Activated naive CD8-positive, alpha-beta T cell treated with anti-CD3 and anti-CD28 coated beads, Interleukin-2, amount 10 ng/mL, durations not matched to agents 7 days and 5 days (primary cell): ENCODE measurements around the gene PRADC1. TPM values are rescaled to one million over a fixed set of nuclear protein-coding genes. Genes with fewer than 3 reads are reported as not detected.

ENCODE experiments used
- ATAC-seq: fragments of 150-1000 bp; cut with Tn5 transposase; one replicate; pipeline ENCODE4 v1.10.0; 2021; ENCODE audit warnings: low read depth, moderate library complexity
- POLR2A ChIA-PET: fragments of 350-600 bp; sonication (Branson Sonifier 250); formaldehyde crosslinking; loops from one replicate; lab custom pipeline; 2021; ENCODE audit warnings: antibody characterized with exemption; lab: Charles Lee
- DNase-seq: peaks from one replicate; pipeline ENCODE4 v3.0.0; 2021
- H3K27ac Mint-ChIP-seq: one replicate; pipeline ENCODE4 v1.8.0; 2022; ENCODE audit warnings: mild to moderate bottlenecking, mixed read lengths
- H3K27me3 Mint-ChIP-seq: one replicate; pipeline ENCODE4 v1.8.0; 2022; ENCODE audit warnings: mild to moderate bottlenecking, moderate library complexity, mixed read lengths
- H3K36me3 Mint-ChIP-seq: one replicate; pipeline ENCODE4 v1.8.0; 2021; ENCODE audit warnings: mild to moderate bottlenecking, mixed read lengths
- H3K4me1 Mint-ChIP-seq: one replicate; pipeline ENCODE4 v1.8.0; 2021; ENCODE audit warnings: mixed read lengths
- H3K4me3 Mint-ChIP-seq: one replicate; pipeline ENCODE4 v1.8.0; 2022; ENCODE audit warnings: mild to moderate bottlenecking, moderate library complexity, mixed read lengths
- H3K9me3 Mint-ChIP-seq: one replicate; pipeline ENCODE4 v1.8.0; 2021; ENCODE audit warnings: mixed read lengths
- total RNA-seq, 2 experiments: library from RNA; stranded (reverse); gene quantifications; one replicate each; pipeline ENCODE4 v1.2.3, GENCODE V29; 2021

The PRADC1 gene
- total RNA-seq, 2 experiments from 2014 or later: 11.6 to 12.5 TPM

GRCh38 chr2:73255907-73256617 is 23.0 kb upstream of the PRADC1 start:
- Mint-ChIP-seq H3K27ac (no peak overlapping the region), H3K36me3 (peaks cover 9% of the 10 kb centered on the region), H3K4me3 (no peak overlapping the region), H3K9me3 (no peaks in the 10 kb centered on the region), H3K27me3 (no peaks in the 10 kb centered on the region), H3K4me1 (no peaks in the 10 kb centered on the region)
- no peak for DNase-seq
- no peak for ATAC-seq
- POLR2A ChIA-PET: interaction anchor here (1.9 kb wide), 1 partner anchor 29 kb away, joined by 7 read pairs; the partner anchor contains the start of gene FBXO41

GRCh38 chr2:73255007-73255644 is 22.1 kb upstream of the PRADC1 start:
- Mint-ChIP-seq H3K9me3 (no peaks in the 10 kb centered on the region), H3K27me3 (no peaks in the 10 kb centered on the region), H3K4me1 (no peaks in the 10 kb centered on the region), H3K27ac (no peak overlapping the region), H3K36me3 (peaks cover 12% of the 10 kb centered on the region), H3K4me3 (no peak overlapping the region)
- POLR2A ChIA-PET: no interaction called here
- ATAC-seq: no peak
- DNase-seq: no peak

- Mint-ChIP-seq H3K4me3 (no peak overlapping the region), H3K4me1 (no peaks in the 10 kb centered on the region), H3K36me3 (peaks cover 11% of the 10 kb centered on the region), H3K27ac (no peak overlapping the region), H3K27me3 (no peaks in the 10 kb centered on the region), H3K9me3 (no peaks in the 10 kb centered on the region)
- no peak for ATAC-seq
- POLR2A ChIA-PET: no interaction called here
- no peak for DNase-seq
These were observed 21.4 kb upstream of the PRADC1 start for GRCh38 chr2:73254343-73255006.

GRCh38 chr2:73253901-73254300 is 20.9 kb upstream of the PRADC1 start:
- H3K36me3 Mint-ChIP-seq: peaks cover 11% of the 10 kb centered on the region
- POLR2A ChIA-PET: interaction anchor here (1.8 kb wide), 1 partner anchor 18 kb away, joined by 5 read pairs; no protein-coding TSS in a partner anchor
- no peaks in the 10 kb centered on the region for H3K9me3 Mint-ChIP-seq
- no peaks in the 10 kb centered on the region for H3K4me1 Mint-ChIP-seq
- H3K27ac Mint-ChIP-seq: no peak overlapping the region
- H3K27me3 Mint-ChIP-seq: no peaks in the 10 kb centered on the region
- DNase-seq: no peak
- no peak for ATAC-seq
- H3K4me3 Mint-ChIP-seq: no peak overlapping the region

GRCh38 chr2:73253400-73253799 is 20.4 kb upstream of the PRADC1 start:
- Mint-ChIP-seq H3K27me3 (no peaks in the 10 kb centered on the region), H3K27ac (peak overlapping the region; percentile 13), H3K4me1 (no peaks in the 10 kb centered on the region), H3K36me3 (peaks cover 14% of the 10 kb centered on the region), H3K9me3 (no peaks in the 10 kb centered on the region), H3K4me3 (no peak overlapping the region)
- ATAC-seq (no peak), DNase-seq (no peak)
- POLR2A ChIA-PET: interaction anchor here (1.8 kb wide), 1 partner anchor 17 kb away, joined by 5 read pairs; no protein-coding TSS in a partner anchor

- no peaks in the 10 kb centered on the region for H3K9me3 Mint-ChIP-seq
These were observed 19.4 kb upstream of the PRADC1 start for GRCh38 chr2:73252238-73253027.

GRCh38 chr2:73250872-73251846 is 18.1 kb upstream of the PRADC1 start:
- ATAC-seq (no peak), DNase-seq (no peak)
- no peak overlapping the region for H3K27ac Mint-ChIP-seq
- H3K4me3 Mint-ChIP-seq: no peak overlapping the region
- POLR2A ChIA-PET: interaction anchor here (1.3 to 2.9 kb wide), 2 partner anchors 17 to 18 kb away, joined by 3 to 8 read pairs; partner anchors contain the start of genes CCT7 and PRADC1
- H3K36me3 Mint-ChIP-seq: peaks cover 24% of the 10 kb centered on the region
- no peaks in the 10 kb centered on the region for H3K27me3 Mint-ChIP-seq
- no peaks in the 10 kb centered on the region for H3K4me1 Mint-ChIP-seq
- H3K9me3 Mint-ChIP-seq: no peaks in the 10 kb centered on the region

More at GRCh38 chr2:73252238-73253027, 19.4 kb upstream of the PRADC1 start:
- POLR2A ChIA-PET: interaction anchor here (0.5 to 2.9 kb wide), 3 partner anchors 8 to 19 kb away, joined by 3 to 8 read pairs (median 5); partner anchors contain the start of genes CCT7 and PRADC1
- peaks cover 14% of the 10 kb centered on the region for H3K36me3 Mint-ChIP-seq
- DNase-seq (no peak), ATAC-seq (no peak)
- no peaks in the 10 kb centered on the region for H3K27me3 Mint-ChIP-seq
- no peak overlapping the region for H3K27ac Mint-ChIP-seq
- no peaks in the 10 kb centered on the region for H3K4me1 Mint-ChIP-seq
- no peak overlapping the region for H3K4me3 Mint-ChIP-seq

- DNase-seq (no peak), ATAC-seq (no peak)
- POLR2A ChIA-PET: interaction anchor here (2.9 kb wide), 1 partner anchor 16 kb away, joined by 8 read pairs; the partner anchor contains the start of genes CCT7 and PRADC1
- Mint-ChIP-seq H3K27me3 (no peaks in the 10 kb centered on the region), H3K4me1 (no peaks in the 10 kb centered on the region), H3K4me3 (no peak overlapping the region), H3K9me3 (no peaks in the 10 kb centered on the region), H3K27ac (no peak overlapping the region), H3K36me3 (peaks cover 25% of the 10 kb centered on the region)
These were observed 16.6 kb upstream of the PRADC1 start for GRCh38 chr2:73249636-73250035.

- ATAC-seq (no peak), DNase-seq (no peak)
- peaks cover 2% of the 10 kb centered on the region for H3K4me1 Mint-ChIP-seq
- H3K4me3 Mint-ChIP-seq: no peak overlapping the region
- H3K27ac Mint-ChIP-seq: no peak overlapping the region
- no peaks in the 10 kb centered on the region for H3K9me3 Mint-ChIP-seq
- H3K36me3 Mint-ChIP-seq: peaks cover 23% of the 10 kb centered on the region
- no peaks in the 10 kb centered on the region for H3K27me3 Mint-ChIP-seq
- POLR2A ChIA-PET: interaction anchor here (1.2 kb wide), 1 partner anchor 11 kb away, joined by 3 read pairs; no protein-coding TSS in a partner anchor
These were observed 13.8 kb upstream of the PRADC1 start for GRCh38 chr2:73246850-73247249.

- Mint-ChIP-seq H3K36me3 (peaks cover 23% of the 10 kb centered on the region), H3K4me1 (peaks cover 4% of the 10 kb centered on the region), H3K4me3 (no peak overlapping the region), H3K27ac (no peak overlapping the region), H3K27me3 (no peaks in the 10 kb centered on the region), H3K9me3 (no peaks in the 10 kb centered on the region)
- POLR2A ChIA-PET: interaction anchor here (0.7 to 1.0 kb wide), 2 partner anchors 8 to 10 kb away, joined by 3 to 4 read pairs; partner anchors contain the start of gene CCT7
- DNase-seq (no peak), ATAC-seq (no peak)
These were observed 11.5 kb upstream of the PRADC1 start for GRCh38 chr2:73244580-73244979.

- no peak overlapping the region for H3K4me3 Mint-ChIP-seq
These were observed 11.0 kb upstream of the PRADC1 start for GRCh38 chr2:73243884-73244570.

More at GRCh38 chr2:73243884-73244570, 11.0 kb upstream of the PRADC1 start:
- Mint-ChIP-seq H3K36me3 (peaks cover 18% of the 10 kb centered on the region), H3K27ac (no peak overlapping the region), H3K4me1 (peaks cover 6% of the 10 kb centered on the region), H3K9me3 (no peaks in the 10 kb centered on the region), H3K27me3 (no peaks in the 10 kb centered on the region)
- POLR2A ChIA-PET: interaction anchor here (0.7 to 1.0 kb wide), 3 partner anchors 8 to 11 kb away, joined by 3 to 9 read pairs (median 4); partner anchors contain the start of genes CCT7 and PRADC1
- ATAC-seq: no peak
- no peak for DNase-seq
